HG03280 (cell line): Measurements from ENCODE around the gene SLITRK4.

Experiments used
- ATAC-seq: cut with Tn5 transposase; IDR thresholded peaks from one replicate; pipeline ENCODE4 v1.9.1; 2021; ENCODE audit warnings: mild to moderate bottlenecking, moderate library complexity; ENCODE audit not compliant: unreplicated experiment

Gene SLITRK4

GRCh38 chrX:143635915-143636314 lies at the start of gene SLITRK4:
SLITRK4 (minus strand) TSS chrX:143636101; CDS start chrX:143631108, 4,993 bp downstream.
- ATAC-seq = no peak

GRCh38 chrX:143683486-143683885 lies 47.6 kb upstream of the SLITRK4 start:
- ATAC-seq = no peak

GRCh38 chrX:143674926-143675325 lies 39.0 kb upstream of the SLITRK4 start:
- ATAC-seq = no peak

GRCh38 chrX:143669395-143669794 lies 33.5 kb upstream of the SLITRK4 start:
- no peak for ATAC-seq

GRCh38 chrX:143664302-143664701 lies 28.4 kb upstream of the SLITRK4 start:
- no peak for ATAC-seq

GRCh38 chrX:143663755-143664154 lies 27.9 kb upstream of the SLITRK4 start:
- ATAC-seq = no peak

GRCh38 chrX:143661286-143661685 lies 25.4 kb upstream of the SLITRK4 start:
- ATAC-seq = no peak

GRCh38 chrX:143648705-143649104 lies 12.8 kb upstream of the SLITRK4 start:
- no peak for ATAC-seq

GRCh38 chrX:143642426-143642825 lies 6.5 kb upstream of the SLITRK4 start:
- ATAC-seq = no peak

GRCh38 chrX:143636831-143637230 lies 930 bp upstream of the SLITRK4 start:
- no peak for ATAC-seq

GRCh38 chrX:143634663-143635455 lies 1.0 kb downstream of the SLITRK4 start:
- no peak for ATAC-seq

GRCh38 chrX:143634309-143634662 lies 1.6 kb downstream of the SLITRK4 start:
- ATAC-seq = no peak

GRCh38 chrX:143633461-143634308 lies 2.2 kb downstream of the SLITRK4 start:
- ATAC-seq = no peak

- ATAC-seq = no peak
Observed at GRCh38 chrX:143632625-143633410, 3.1 kb downstream of the SLITRK4 start.

GRCh38 chrX:143623657-143624056 lies 12.2 kb downstream of the SLITRK4 start:
- ATAC-seq = no peak

- no peak for ATAC-seq
Observed at GRCh38 chrX:143621276-143621675, 14.6 kb downstream of the SLITRK4 start.

- ATAC-seq = no peak
Observed at GRCh38 chrX:143615851-143616250, 20.1 kb downstream of the SLITRK4 start.

GRCh38 chrX:143601809-143602208 lies 34.1 kb downstream of the SLITRK4 start:
- no peak for ATAC-seq

- ATAC-seq = no peak
Observed at GRCh38 chrX:143581240-143581639, 54.7 kb downstream of the SLITRK4 start.

- ATAC-seq = no peak
Observed at GRCh38 chrX:143580266-143580665, 55.6 kb downstream of the SLITRK4 start.
